SK-N-SH treated with all-trans-retinoic acid at 6 μM for 48 hours (cell line): ENCODE data around the gene HHATL.

Experiments used
- CSRNP3 ChIP-seq: fragments of 250-450 bp; sonication (Bioruptor Pico); IDR thresholded peaks from 2 replicates; pipeline ENCODE4 v1.5.1; 2021; ENCODE audit warnings: mild to moderate bottlenecking, moderate library complexity
- GLIS3 ChIP-seq: fragments of 250-450 bp; sonication (Bioruptor Pico); IDR thresholded peaks from 2 replicates; pipeline ENCODE4 v1.5.0; 2020; ENCODE audit warnings: mild to moderate bottlenecking, moderate library complexity
- PATZ1 ChIP-seq: fragments of 250-450 bp; sonication (Bioruptor Pico); IDR thresholded peaks from 2 replicates; pipeline ENCODE4 v1.8.0; 2020; ENCODE audit warnings: mild to moderate bottlenecking, moderate library complexity, borderline replicate concordance
- POU6F1 ChIP-seq: fragments of 250-450 bp; sonication (Bioruptor Pico); IDR thresholded peaks from 2 replicates; pipeline ENCODE4 v1.8.0; 2021; ENCODE audit warnings: low read depth, mild to moderate bottlenecking, moderate library complexity, borderline replicate concordance
- PPARA ChIP-seq: fragments of 250-450 bp; sonication (Bioruptor Pico); IDR thresholded peaks from 2 replicates; pipeline ENCODE4 v1.5.0; 2020; ENCODE audit warnings: mild to moderate bottlenecking, borderline replicate concordance
- SNAI2 ChIP-seq: fragments of 250-450 bp; sonication (Bioruptor Pico); IDR thresholded peaks from 2 replicates; pipeline ENCODE4 v1.5.0; 2020; ENCODE audit warnings: mild to moderate bottlenecking, moderate library complexity
- ZC3H10 ChIP-seq: fragments of 250-450 bp; sonication (Bioruptor Pico); IDR thresholded peaks from 2 replicates; pipeline ENCODE4 v1.5.1; 2021; ENCODE audit warnings: mild to moderate bottlenecking, moderate library complexity
- ZFP30 ChIP-seq: fragments of 450-650 bp; formaldehyde crosslinking; IDR thresholded peaks from 2 replicates; pipeline ENCODE4 v1.5.0; 2022; ENCODE audit warnings: mild to moderate bottlenecking, moderate library complexity
- ZNF565 ChIP-seq: fragments of 450-650 bp; formaldehyde crosslinking; conservative IDR thresholded peaks from 2 replicates; pipeline ENCODE4 v1.5.0; 2020; ENCODE audit warnings: low read depth, mild to moderate bottlenecking, moderate library complexity
- ZNF70 ChIP-seq: fragments of 450-650 bp; formaldehyde crosslinking; IDR thresholded peaks from 2 replicates; pipeline ENCODE4 v1.5.0; 2020; ENCODE audit warnings: mild to moderate bottlenecking, moderate library complexity
- ZNF8 ChIP-seq: fragments of 450-650 bp; formaldehyde crosslinking; IDR thresholded peaks from 2 replicates; pipeline ENCODE4 v1.5.0; 2020; ENCODE audit warnings: mild to moderate bottlenecking, moderate library complexity

GRCh38 chr3:42691816-42692666 is 10.6 kb downstream of the HHATL start:
- TF ChIP-seq POU6F1: no peak
- TF ChIP-seq ZNF70 (CRISPR knock-in tag): no peak
- no peak for TF ChIP-seq SNAI2 (CRISPR knock-in tag)
- TF ChIP-seq ZNF8 (CRISPR knock-in tag): no peak
- no peak for TF ChIP-seq PPARA (CRISPR knock-in tag)
- TF ChIP-seq GLIS3 (CRISPR knock-in tag): no peak
- no peak for TF ChIP-seq CSRNP3 (CRISPR knock-in tag)
- TF ChIP-seq ZNF565 (CRISPR knock-in tag): no peak
- TF ChIP-seq ZC3H10 (CRISPR knock-in tag): no peak
- TF ChIP-seq PATZ1 (CRISPR knock-in tag): no peak
- no peak for TF ChIP-seq ZFP30 (CRISPR knock-in tag)
